ENCODE data around the gene RTRAF. TPM values are rescaled to one million over a fixed set of nuclear protein-coding genes. Genes with fewer than 3 reads are reported as not detected.

The RTRAF gene
- total RNA-seq, 4 donors from 2014 or later: 15.7 to 48.3 (median 36.1) TPM

GRCh38 chr14:51963286-51963685 is 26.1 kb upstream of the RTRAF start:
- H3K4me3 ChIP-seq: no peak overlapping the region
- peaks cover 0 to 5% (median 0%) of the 10 kb centered on the region in 3 donors for H3K36me3 ChIP-seq
- H3K4me1 ChIP-seq: no peaks in the 10 kb centered on the region
- H3K9me3 ChIP-seq: peaks cover 0 to 6% (median 0%) of the 10 kb centered on the region in 4 donors
- no peaks in the 10 kb centered on the region for H3K27me3 ChIP-seq
- DNase-seq: no peak
- H3K27ac ChIP-seq: peak overlapping the region in 1 of 4 donors; percentile 41
- no peak for TF ChIP-seq POLR2A (IDR thresholded peaks at IDR 0.05)
- no peak for TF ChIP-seq CTCF (IDR thresholded peaks at IDR 0.05)

GRCh38 chr14:51967521-51967920 is 21.8 kb upstream of the RTRAF start:
- Histone ChIP-seq H3K4me1 (no peaks in the 10 kb centered on the region), H3K36me3 (no peaks in the 10 kb centered on the region), H3K9me3 (no peaks in the 10 kb centered on the region), H3K27me3 (no peaks in the 10 kb centered on the region), H3K4me3 (no peak overlapping the region), H3K27ac (no peak overlapping the region)
- no peak for DNase-seq
- TF ChIP-seq POLR2A (IDR thresholded peaks at IDR 0.05): no peak
- no peak for TF ChIP-seq CTCF (IDR thresholded peaks at IDR 0.05)

GRCh38 chr14:51969852-51970540 is 19.4 kb upstream of the RTRAF start:
- Histone ChIP-seq H3K4me3 (no peak overlapping the region), H3K9me3 (no peaks in the 10 kb centered on the region), H3K27ac (no peak overlapping the region), H3K36me3 (no peaks in the 10 kb centered on the region), H3K4me1 (no peaks in the 10 kb centered on the region), H3K27me3 (no peaks in the 10 kb centered on the region)
- DNase-seq: no peak
- TF ChIP-seq CTCF (IDR thresholded peaks at IDR 0.05) (no peak), POLR2A (IDR thresholded peaks at IDR 0.05) (no peak)

- no peak overlapping the region for H3K27ac ChIP-seq
- H3K4me3 ChIP-seq: no peak overlapping the region
- no peaks in the 10 kb centered on the region for H3K9me3 ChIP-seq
- no peaks in the 10 kb centered on the region for H3K36me3 ChIP-seq
- H3K4me1 ChIP-seq: no peaks in the 10 kb centered on the region
- TF ChIP-seq CTCF (IDR thresholded peaks at IDR 0.05) (no peak), POLR2A (IDR thresholded peaks at IDR 0.05) (no peak)
- no peak for DNase-seq
- H3K27me3 ChIP-seq: no peaks in the 10 kb centered on the region
Observed at GRCh38 chr14:51972566-51972965, 16.8 kb upstream of the RTRAF start.

GRCh38 chr14:51977075-51977474 is 12.3 kb upstream of the RTRAF start:
- no peak for DNase-seq

More at GRCh38 chr14:51977075-51977474, 12.3 kb upstream of the RTRAF start:
- no peaks in the 10 kb centered on the region for H3K4me1 ChIP-seq
- no peak for TF ChIP-seq CTCF (IDR thresholded peaks at IDR 0.05)
- no peak for TF ChIP-seq POLR2A (IDR thresholded peaks at IDR 0.05)
- H3K9me3 ChIP-seq: no peaks in the 10 kb centered on the region
- H3K27me3 ChIP-seq: no peaks in the 10 kb centered on the region
- no peaks in the 10 kb centered on the region for H3K36me3 ChIP-seq
- H3K27ac ChIP-seq: no peak overlapping the region
- H3K4me3 ChIP-seq: no peak overlapping the region
